Hepatocyte (in vitro differentiated cells): ENCODE measurements around the gene COL2A1. TPM values are rescaled to one million over a fixed set of nuclear protein-coding genes. Genes with fewer than 3 reads are reported as not detected.

Source experiments
- DNase-seq: peaks from one replicate; pipeline ENCODE4 v3.0.0-alpha.2; 2016; ENCODE audit warnings: low spot score
- H2AFZ ChIP-seq: fragments of 200-600 bp; sonication (generic); 2 replicates; pipeline ENCODE4 v1.6.0; 2016; ENCODE audit warnings: antibody characterized with exemption, mild to moderate bottlenecking
- H3K27ac ChIP-seq: fragments of 200-600 bp; sonication (generic); 2 replicates; pipeline ENCODE4 v1.5.1; 2016; ENCODE audit warnings: mild to moderate bottlenecking
- H3K27me3 ChIP-seq: fragments of 200-600 bp; sonication (generic); 2 replicates; pipeline ENCODE4 v1.6.1; 2016
- H3K36me3 ChIP-seq: fragments of 200-600 bp; sonication (generic); replicated peaks from 2 replicates; pipeline ENCODE4 v1.5.1; 2016; ENCODE audit warnings: low read depth; ENCODE audit not compliant: insufficient read depth
- H3K4me1 ChIP-seq: fragments of 200-600 bp; sonication (generic); 2 replicates; pipeline ENCODE4 v1.5.1; 2016; ENCODE audit warnings: mild to moderate bottlenecking, moderate library complexity; ENCODE audit not compliant: insufficient read depth
- H3K4me2 ChIP-seq: fragments of 200-600 bp; sonication (generic); 2 replicates; pipeline ENCODE4 v1.6.0; 2016
- H3K4me3 ChIP-seq: fragments of 200-600 bp; sonication (generic); 2 replicates; pipeline ENCODE4 v1.5.1; 2016; ENCODE audit warnings: mild to moderate bottlenecking
- H3K79me2 ChIP-seq: fragments of 200-600 bp; sonication (generic); 2 replicates; pipeline ENCODE4 v1.6.0; 2017; ENCODE audit warnings: mild to moderate bottlenecking
- H3K9me2 ChIP-seq: fragments of 200-600 bp; sonication (generic); replicated peaks from 2 replicates; pipeline ENCODE4 v1.6.0; 2017; ENCODE audit warnings: mild to moderate bottlenecking; ENCODE audit not compliant: insufficient read depth
- H3K9me3 ChIP-seq: fragments of 200-600 bp; sonication (generic); 2 replicates; pipeline ENCODE4 v1.5.1; 2016; ENCODE audit warnings: low read depth, mild to moderate bottlenecking
- H4K20me1 ChIP-seq: fragments of 200-600 bp; sonication (generic); 2 replicates; pipeline ENCODE4 v1.6.0; 2016; ENCODE audit warnings: mild to moderate bottlenecking; ENCODE audit not compliant: insufficient read depth, poor library complexity, severe bottlenecking
- CTCF ChIP-seq: fragments of 200-600 bp; sonication (generic); IDR thresholded peaks from 2 replicates; pipeline ENCODE4 v1.5.1; 2016; ENCODE audit warnings: antibody characterized with exemption, mild to moderate bottlenecking; ENCODE audit not compliant: poor library complexity
- EZH2 ChIP-seq: fragments of 200-600 bp; sonication (generic); IDR thresholded peaks from 2 replicates; pipeline ENCODE4 v1.6.1; 2016; ENCODE audit warnings: antibody characterized with exemption, mild to moderate bottlenecking, borderline replicate concordance
- EZH2phosphoT487 ChIP-seq: fragments of 200-600 bp; sonication (generic); IDR thresholded peaks from one replicate; pipeline ENCODE4 v1.6.1; 2018; ENCODE audit warnings: antibody characterized with exemption, mild to moderate bottlenecking, low read depth, moderate library complexity; ENCODE audit not compliant: unreplicated experiment, severe bottlenecking
- WGBS: methylation state at CpG from one replicate; pipeline ENCODE4 v1.1.6; 2016; ENCODE audit warnings: low lambda C conversion rate; ENCODE audit errors: missing lambda C conversion rate; 5-methylcytosine and 5-hydroxymethylcytosine counted together
- polyA plus RNA-seq: library from polyadenylated mRNA; unstranded; fragments of >200 nt; fragmentation: Nextera tagmentation; extraction: Ambion mirVana; gene quantifications from 2 replicates; pipeline ENCODE4 v1.2.1, GENCODE V29; 2016
- total RNA-seq: library from RNA; depleted of rRNA; stranded (reverse); fragments of >200 nt; gene quantifications from 2 replicates; pipeline ENCODE4 v1.2.3, GENCODE V29; 2014

The COL2A1 gene
- total and polyA plus RNA-seq, 2 experiments from 2014 or later, result 52.5 to 57.9 TPM

GRCh38 chr12:48010366-48010970 lies 6.2 kb upstream of the COL2A1 start:
- no peaks in the 10 kb centered on the region for H3K9me3 ChIP-seq
- H3K4me2 ChIP-seq, result no peak overlapping the region
- H2AFZ ChIP-seq, result no peak overlapping the region
- no peaks in the 10 kb centered on the region for H3K4me1 ChIP-seq
- peaks cover 18% of the 10 kb centered on the region for H3K27me3 ChIP-seq
- H4K20me1 ChIP-seq, result no peaks in the 10 kb centered on the region
- TF ChIP-seq CTCF (no peak), EZH2 (no peak), EZH2phosphoT487 (no peak)
- DNase-seq, result no peak
- 73% methylated on average over 7 of the region's 7 CpGs for WGBS
- H3K4me3 ChIP-seq, result no peak overlapping the region
- no peaks in the 10 kb centered on the region for H3K36me3 ChIP-seq
- no peak overlapping the region for H3K27ac ChIP-seq
- H3K79me2 ChIP-seq, result no peaks in the 10 kb centered on the region
- H3K9me2 ChIP-seq, result no peaks in the 10 kb centered on the region

GRCh38 chr12:48009471-48009870 lies 5.2 kb upstream of the COL2A1 start:
- TF ChIP-seq EZH2 (no peak), CTCF (no peak), EZH2phosphoT487 (no peak)
- DNase-seq, result no peak
- H2AFZ ChIP-seq, result no peak overlapping the region
- H4K20me1 ChIP-seq, result no peaks in the 10 kb centered on the region
- no peaks in the 10 kb centered on the region for H3K36me3 ChIP-seq
- 40% methylated on average over 1 of the region's 1 CpG for WGBS
- H3K4me3 ChIP-seq, result no peak overlapping the region
- no peaks in the 10 kb centered on the region for H3K9me2 ChIP-seq
- no peaks in the 10 kb centered on the region for H3K9me3 ChIP-seq
- H3K79me2 ChIP-seq, result no peaks in the 10 kb centered on the region
- H3K27ac ChIP-seq, result no peak overlapping the region
- H3K4me2 ChIP-seq, result no peak overlapping the region
- H3K27me3 ChIP-seq, result peaks cover 26% of the 10 kb centered on the region
- H3K4me1 ChIP-seq, result peaks cover 4% of the 10 kb centered on the region

- Histone ChIP-seq H3K4me2 (no peak overlapping the region), H4K20me1 (no peaks in the 10 kb centered on the region), H3K79me2 (no peaks in the 10 kb centered on the region), H3K9me3 (no peaks in the 10 kb centered on the region), H3K4me1 (peaks cover 5% of the 10 kb centered on the region), H3K9me2 (no peaks in the 10 kb centered on the region), H3K27me3 (peaks cover 30% of the 10 kb centered on the region), H3K36me3 (no peaks in the 10 kb centered on the region), H2AFZ (no peak overlapping the region), H3K4me3 (no peak overlapping the region), H3K27ac (no peak overlapping the region)
- 80% methylated on average over 4 of the region's 4 CpGs for WGBS
- TF ChIP-seq CTCF (no peak), EZH2phosphoT487 (no peak), EZH2 (no peak)
- no peak for DNase-seq
These were observed 4.7 kb upstream of the COL2A1 start for GRCh38 chr12:48008950-48009349.

GRCh38 chr12:48008349-48008748 lies 4.1 kb upstream of the COL2A1 start:
- no peaks in the 10 kb centered on the region for H4K20me1 ChIP-seq
- no peak overlapping the region for H3K27ac ChIP-seq
- peaks cover 11% of the 10 kb centered on the region for H3K4me1 ChIP-seq
- DNase-seq, result no peak
- H3K9me3 ChIP-seq, result no peaks in the 10 kb centered on the region
- H3K4me3 ChIP-seq, result no peak overlapping the region
- peaks cover 36% of the 10 kb centered on the region for H3K27me3 ChIP-seq
- WGBS, result 40% methylated on average over 2 of the region's 2 CpGs
- no peaks in the 10 kb centered on the region for H3K79me2 ChIP-seq
- H3K4me2 ChIP-seq, result no peak overlapping the region
- TF ChIP-seq CTCF (no peak), EZH2 (no peak), EZH2phosphoT487 (no peak)
- H3K36me3 ChIP-seq, result no peaks in the 10 kb centered on the region
- no peak overlapping the region for H2AFZ ChIP-seq
- no peaks in the 10 kb centered on the region for H3K9me2 ChIP-seq
